Mesendoderm (in vitro differentiated cells): Measurements from ENCODE around the gene TUFT1.

Experiments used
- DNase-seq: peaks from one replicate; pipeline ENCODE4 v3.0.0; 2013
- H2AK5ac ChIP-seq: 2 replicates; pipeline ENCODE4 v1.6.1; 2013; ENCODE audit warnings: low read length, inconsistent platforms
- H2BK120ac ChIP-seq: 2 replicates; pipeline ENCODE4 v1.6.1; 2013; ENCODE audit warnings: low read depth, mild to moderate bottlenecking, low read length, moderate library complexity, mixed read lengths
- H2BK15ac ChIP-seq: replicated peaks from 2 replicates; pipeline ENCODE4 v1.6.1; 2013; ENCODE audit warnings: low read depth, mild to moderate bottlenecking, moderate library complexity
- H2BK5ac ChIP-seq: 2 replicates; pipeline ENCODE4 v1.6.1; 2013; ENCODE audit warnings: low read length, inconsistent platforms
- H3K18ac ChIP-seq: 2 replicates; pipeline ENCODE4 v1.6.1; 2013; ENCODE audit warnings: mild to moderate bottlenecking, low read length, mixed read lengths
- H3K23ac ChIP-seq: one replicate; pipeline ENCODE4 v1.6.1; 2013; ENCODE audit warnings: low read length
- H3K27ac ChIP-seq: 2 replicates; pipeline ENCODE4 v1.5.1; 2013; ENCODE audit warnings: low read depth, mild to moderate bottlenecking, inconsistent platforms, low read length, moderate library complexity
- H3K27me3 ChIP-seq: 2 replicates; pipeline ENCODE4 v1.6.1; 2013; ENCODE audit warnings: low read length, control low read depth, mild to moderate bottlenecking, inconsistent platforms; ENCODE audit not compliant: insufficient read depth, poor library complexity
- H3K36me3 ChIP-seq: 2 replicates; pipeline ENCODE4 v1.6.1; 2013; ENCODE audit warnings: low read length, inconsistent platforms; ENCODE audit not compliant: control insufficient read depth, insufficient read depth
- H3K4ac ChIP-seq: one replicate; pipeline ENCODE4 v1.6.1; 2013; ENCODE audit warnings: low read depth, mild to moderate bottlenecking, low read length, moderate library complexity
- H3K4me1 ChIP-seq: 2 replicates; pipeline ENCODE4 v1.6.1; 2013; ENCODE audit warnings: low read depth, low read length, inconsistent platforms; ENCODE audit not compliant: control insufficient read depth
- H3K4me2 ChIP-seq: 2 replicates; pipeline ENCODE4 v1.6.1; 2013; ENCODE audit warnings: low read length
- H3K4me3 ChIP-seq: 2 replicates; pipeline ENCODE4 v1.5.1; 2013; ENCODE audit warnings: mild to moderate bottlenecking, low read length
- H3K56ac ChIP-seq: one replicate; pipeline ENCODE4 v1.6.1; 2013; ENCODE audit warnings: low read length
- H3K79me1 ChIP-seq: 2 replicates; pipeline ENCODE4 v1.6.1; 2013; ENCODE audit warnings: low read length, inconsistent platforms
- H3K79me2 ChIP-seq: 2 replicates; pipeline ENCODE4 v1.6.1; 2013; ENCODE audit warnings: mild to moderate bottlenecking, low read length; ENCODE audit not compliant: control insufficient read depth, insufficient read depth
- H3K9ac ChIP-seq: 2 replicates; pipeline ENCODE4 v1.6.1; 2013; ENCODE audit warnings: low read length, inconsistent platforms
- H4K5ac ChIP-seq: one replicate; pipeline ENCODE4 v1.6.1; 2013; ENCODE audit warnings: low read length
- H4K8ac ChIP-seq: one replicate; pipeline ENCODE4 v1.6.1; 2013; ENCODE audit warnings: low read depth, mild to moderate bottlenecking, control low read depth, low read length, moderate library complexity
- whole genome bisulfite sequencing: extraction: QIAGEN DNeasy Blood & Tissue Kit; methylation state at CpG from one replicate; pipeline ENCODE4 v1.1.7; 2013; ENCODE audit warnings: low lambda C conversion rate, missing lambda C conversion rate; ENCODE audit not compliant: insufficient coverage; ENCODE audit errors: extremely low coverage; 5-methylcytosine and 5-hydroxymethylcytosine counted together

The TUFT1 gene

DNA sequence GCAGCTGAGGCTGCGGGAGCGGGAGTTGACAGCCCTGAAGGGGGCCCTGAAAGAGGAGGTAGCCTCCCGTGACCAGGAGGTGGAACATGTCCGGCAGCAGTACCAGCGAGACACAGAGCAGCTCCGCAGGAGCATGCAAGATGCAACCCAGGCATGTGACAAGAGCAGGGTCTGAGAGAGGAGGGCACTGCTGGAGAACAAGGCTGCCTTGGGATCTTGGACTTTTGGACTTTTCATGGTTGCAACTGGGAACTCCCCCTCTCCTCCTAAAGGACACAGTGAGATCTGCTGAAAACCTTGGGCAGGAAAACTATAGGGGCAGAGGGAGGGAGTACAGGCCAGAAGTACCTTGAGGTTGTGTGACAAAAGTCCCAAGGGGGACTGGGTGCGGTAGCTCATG, 15.4 kb upstream of the TUFT1 start:
- Histone ChIP-seq H2AK5ac (no peak overlapping the region), H3K4me3 (no peak overlapping the region), H3K27me3 (no peaks in the 10 kb centered on the region), H3K18ac (no peak overlapping the region), H2BK15ac (no peak overlapping the region), H3K4ac (no peak overlapping the region), H3K36me3 (peaks cover 4% of the 10 kb centered on the region), H3K4me1 (no peaks in the 10 kb centered on the region), H3K79me1 (no peaks in the 10 kb centered on the region), H3K23ac (no peak overlapping the region), H3K27ac (no peak overlapping the region), H2BK120ac (no peak overlapping the region), H3K79me2 (no peaks in the 10 kb centered on the region), H2BK5ac (no peak overlapping the region), H3K56ac (no peak overlapping the region), H4K5ac (no peak overlapping the region), H3K9ac (no peak overlapping the region), H4K8ac (no peak overlapping the region), H3K4me2 (no peak overlapping the region)
- no peak for DNase-seq
- no CpG with 5 or more reads among the region's 7 CpGs for WGBS

DNA sequence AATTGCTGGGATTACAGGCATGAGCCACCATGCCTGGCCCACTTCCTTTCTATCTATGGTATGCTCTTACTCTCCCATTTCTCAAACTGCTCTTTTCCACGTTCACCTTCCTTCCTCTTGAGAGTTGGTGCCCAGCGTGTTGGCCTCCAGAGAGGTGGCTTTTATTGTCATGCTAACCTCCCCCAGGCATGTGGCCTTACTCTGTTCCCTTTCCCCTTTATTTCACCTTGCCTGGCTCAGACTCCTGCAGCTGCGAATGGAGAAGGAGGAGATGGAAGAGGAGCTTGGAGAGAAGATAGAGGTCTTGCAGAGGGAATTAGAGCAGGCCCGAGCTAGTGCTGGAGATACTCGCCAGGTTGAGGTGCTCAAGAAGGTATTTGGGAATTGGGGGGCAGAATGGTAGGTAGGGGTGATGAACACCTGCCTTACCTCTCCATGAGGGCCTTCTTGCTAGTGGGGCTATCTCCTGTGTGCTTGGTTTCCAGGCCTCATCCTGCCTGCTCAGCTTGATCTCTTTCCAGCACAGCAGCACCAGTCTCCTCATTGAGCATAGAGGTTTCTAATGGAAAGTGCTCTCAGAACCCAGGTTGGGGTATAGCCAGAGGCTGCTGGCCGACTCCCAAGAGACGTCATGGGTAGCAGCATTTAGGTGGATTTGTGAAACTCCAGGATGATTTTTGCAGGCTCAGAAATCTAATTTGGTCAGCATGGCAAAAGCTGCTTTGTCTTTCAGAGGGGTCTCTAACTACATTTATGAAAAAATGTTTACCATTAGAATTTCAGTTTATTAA, 13.2 kb upstream of the TUFT1 start:
- Histone ChIP-seq H4K8ac (no peak overlapping the region), H3K4me3 (no peak overlapping the region), H3K36me3 (peaks cover 4% of the 10 kb centered on the region), H3K23ac (no peak overlapping the region), H3K4me2 (no peak overlapping the region), H2AK5ac (no peak overlapping the region), H3K18ac (no peak overlapping the region), H4K5ac (no peak overlapping the region), H3K79me1 (no peaks in the 10 kb centered on the region), H2BK120ac (no peak overlapping the region), H2BK15ac (no peak overlapping the region), H3K56ac (no peak overlapping the region), H3K79me2 (no peaks in the 10 kb centered on the region), H3K4ac (no peak overlapping the region), H3K27me3 (no peaks in the 10 kb centered on the region), H3K9ac (no peak overlapping the region), H3K27ac (no peak overlapping the region), H2BK5ac (no peak overlapping the region), H3K4me1 (no peaks in the 10 kb centered on the region)
- no CpG with 5 or more reads among the region's 7 CpGs for WGBS
- no peak for DNase-seq

DNA sequence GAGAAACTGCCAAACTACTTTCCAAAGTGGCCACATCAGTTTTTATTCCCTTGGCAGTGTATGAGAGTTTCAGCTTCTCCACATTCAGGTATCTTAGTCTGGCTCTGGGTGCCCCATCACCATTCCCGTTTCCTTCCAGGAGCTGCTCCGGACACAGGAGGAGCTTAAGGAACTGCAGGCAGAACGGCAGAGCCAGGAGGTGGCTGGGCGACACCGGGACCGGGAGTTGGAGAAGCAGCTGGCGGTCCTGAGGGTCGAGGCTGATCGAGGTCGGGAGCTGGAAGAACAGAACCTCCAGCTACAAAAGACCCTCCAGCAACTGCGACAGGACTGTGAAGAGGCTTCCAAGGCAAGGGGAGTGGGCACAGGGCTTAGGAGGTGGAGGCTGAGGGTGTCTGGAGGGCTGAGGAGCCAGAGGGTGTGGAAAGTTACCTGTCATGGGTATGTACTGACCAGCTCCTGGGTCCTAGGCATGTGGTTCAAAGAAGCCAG, 10.9 kb upstream of the TUFT1 start:
- Histone ChIP-seq H3K9ac (no peak overlapping the region), H3K4me3 (no peak overlapping the region), H3K4me2 (no peak overlapping the region), H3K27me3 (no peaks in the 10 kb centered on the region), H4K5ac (no peak overlapping the region), H3K4ac (no peak overlapping the region), H3K36me3 (peaks cover 2% of the 10 kb centered on the region), H2AK5ac (no peak overlapping the region), H3K4me1 (no peaks in the 10 kb centered on the region), H3K79me1 (no peaks in the 10 kb centered on the region), H3K79me2 (no peaks in the 10 kb centered on the region), H2BK5ac (no peak overlapping the region), H3K56ac (no peak overlapping the region), H3K23ac (no peak overlapping the region), H4K8ac (no peak overlapping the region), H2BK15ac (no peak overlapping the region), H3K27ac (no peak overlapping the region), H3K18ac (no peak overlapping the region), H2BK120ac (no peak overlapping the region)
- no peak for DNase-seq
- no CpG with 5 or more reads among the region's 11 CpGs for WGBS

DNA sequence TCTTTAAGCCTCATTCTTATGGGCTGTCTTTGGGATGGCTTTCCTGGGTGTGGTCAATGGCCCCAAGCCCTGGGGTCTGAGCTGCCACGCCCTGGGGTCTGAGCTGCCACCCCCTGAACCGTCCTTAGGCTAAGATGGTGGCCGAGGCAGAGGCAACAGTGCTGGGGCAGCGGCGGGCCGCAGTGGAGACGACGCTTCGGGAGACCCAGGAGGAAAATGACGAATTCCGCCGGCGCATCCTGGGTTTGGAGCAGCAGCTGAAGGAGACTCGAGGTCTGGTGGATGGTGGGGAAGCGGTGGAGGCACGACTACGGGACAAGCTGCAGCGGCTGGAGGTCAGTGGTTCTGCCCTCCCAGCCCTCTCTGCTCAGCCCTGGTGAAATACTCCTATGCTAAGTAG, 10.3 kb upstream of the TUFT1 start:
- no peak overlapping the region for H3K4me3 ChIP-seq
- no peak overlapping the region for H3K4me2 ChIP-seq
- H2AK5ac ChIP-seq = no peak overlapping the region
- H3K27me3 ChIP-seq = no peaks in the 10 kb centered on the region
- no peak for DNase-seq
- no peaks in the 10 kb centered on the region for H3K79me2 ChIP-seq
- H3K36me3 ChIP-seq = peaks cover 2% of the 10 kb centered on the region
- H3K9ac ChIP-seq = no peak overlapping the region
- no peak overlapping the region for H3K18ac ChIP-seq
- H4K8ac ChIP-seq = no peak overlapping the region
- no peak overlapping the region for H3K23ac ChIP-seq
- no peaks in the 10 kb centered on the region for H3K4me1 ChIP-seq
- WGBS = no CpG with 5 or more reads among the region's 18 CpGs
- H2BK120ac ChIP-seq = no peak overlapping the region
- no peaks in the 10 kb centered on the region for H3K79me1 ChIP-seq
- H2BK15ac ChIP-seq = no peak overlapping the region
- no peak overlapping the region for H4K5ac ChIP-seq
- H2BK5ac ChIP-seq = no peak overlapping the region
- no peak overlapping the region for H3K56ac ChIP-seq
- H3K27ac ChIP-seq = no peak overlapping the region
- H3K4ac ChIP-seq = no peak overlapping the region

DNA sequence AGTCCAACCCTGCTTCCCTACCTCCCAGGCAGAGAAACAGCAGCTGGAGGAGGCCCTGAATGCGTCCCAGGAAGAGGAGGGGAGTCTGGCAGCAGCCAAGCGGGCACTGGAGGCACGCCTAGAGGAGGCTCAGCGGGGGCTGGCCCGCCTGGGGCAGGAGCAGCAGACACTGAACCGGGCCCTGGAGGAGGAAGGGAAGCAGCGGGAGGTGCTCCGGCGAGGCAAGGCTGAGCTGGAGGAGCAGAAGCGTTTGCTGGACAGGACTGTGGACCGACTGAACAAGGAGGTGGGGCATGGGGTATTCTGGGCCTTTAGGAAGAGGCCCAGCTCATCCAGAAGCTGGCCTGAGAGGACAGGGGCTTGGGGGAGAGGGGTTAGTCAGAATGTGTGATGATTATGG, 9.6 kb upstream of the TUFT1 start:
- DNase-seq = no peak
- H3K79me2 ChIP-seq = no peaks in the 10 kb centered on the region
- WGBS = no CpG with 5 or more reads among the region's 11 CpGs

DNA sequence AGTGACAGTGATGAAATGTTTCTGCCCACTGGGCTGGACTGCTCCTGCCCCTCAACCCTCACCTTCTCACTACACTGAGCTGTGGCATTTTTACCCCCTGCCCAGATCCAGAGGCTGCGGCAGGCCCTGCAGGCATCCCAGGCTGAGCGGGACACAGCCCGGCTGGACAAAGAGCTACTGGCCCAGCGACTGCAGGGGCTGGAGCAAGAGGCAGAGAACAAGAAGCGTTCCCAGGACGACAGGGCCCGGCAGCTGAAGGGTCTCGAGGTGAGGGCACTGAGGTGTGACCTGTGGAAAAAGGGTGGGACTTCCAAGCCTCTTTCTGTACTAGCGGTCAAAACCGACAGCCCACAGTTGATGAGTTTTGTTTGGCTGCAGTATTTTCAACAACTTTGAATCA, 6.2 kb upstream of the TUFT1 start:
- Histone ChIP-seq H3K18ac (no peak overlapping the region), H2AK5ac (no peak overlapping the region), H4K5ac (no peak overlapping the region), H3K4me1 (no peaks in the 10 kb centered on the region), H3K9ac (no peak overlapping the region), H2BK5ac (no peak overlapping the region), H3K27me3 (no peaks in the 10 kb centered on the region), H3K4me3 (no peak overlapping the region), H3K23ac (no peak overlapping the region), H3K36me3 (no peaks in the 10 kb centered on the region), H3K79me2 (no peaks in the 10 kb centered on the region), H2BK120ac (no peak overlapping the region), H3K4ac (no peak overlapping the region), H3K27ac (no peak overlapping the region), H3K79me1 (no peaks in the 10 kb centered on the region), H2BK15ac (no peak overlapping the region), H4K8ac (no peak overlapping the region), H3K56ac (no peak overlapping the region), H3K4me2 (no peak overlapping the region)
- no peak for DNase-seq
- no CpG with 5 or more reads among the region's 10 CpGs for WGBS

More for the DNA sequence above, 9.6 kb upstream of the TUFT1 start:
- H3K79me1 ChIP-seq = no peaks in the 10 kb centered on the region
- H4K8ac ChIP-seq = no peak overlapping the region
- no peak overlapping the region for H2BK5ac ChIP-seq
- no peak overlapping the region for H3K9ac ChIP-seq
- no peak overlapping the region for H3K27ac ChIP-seq
- H3K56ac ChIP-seq = no peak overlapping the region
- H2AK5ac ChIP-seq = no peak overlapping the region
- H2BK120ac ChIP-seq = no peak overlapping the region
- peaks cover 2% of the 10 kb centered on the region for H3K36me3 ChIP-seq
- no peak overlapping the region for H3K4ac ChIP-seq
- H3K4me1 ChIP-seq = no peaks in the 10 kb centered on the region
- no peak overlapping the region for H3K4me2 ChIP-seq
- H3K27me3 ChIP-seq = no peaks in the 10 kb centered on the region
- H2BK15ac ChIP-seq = no peak overlapping the region
- H3K23ac ChIP-seq = no peak overlapping the region
- H3K4me3 ChIP-seq = no peak overlapping the region
- H3K18ac ChIP-seq = no peak overlapping the region
- no peak overlapping the region for H4K5ac ChIP-seq
